HT-29 (cell line): ENCODE results near the gene TENT4B. TPM values are rescaled to one million over a fixed set of nuclear protein-coding genes. Genes with fewer than 3 reads are reported as not detected.

ENCODE experiments used
- DNase-seq: peaks from one replicate; pipeline ENCODE4 v3.0.0-alpha.2; 2015; ENCODE audit warnings: low spot score
- small RNA-seq: library from RNA; depleted of rRNA; stranded (forward); fragments of <200 nt; gene quantifications from one replicate; pipeline ENCODE3, GENCODE V24; 2014
- total RNA-seq: library from RNA; depleted of rRNA; stranded (reverse); fragments of >200 nt; shearing (Covaris generic); gene quantifications from 2 replicates; pipeline ENCODE4 v1.2.3, GENCODE V29; 2014; rRNA removed

The TENT4B gene
- total RNA-seq, 1 experiment from 2014 or later: 5.3 TPM

GRCh38 chr16:50270510-50271147 lies 117.5 kb downstream of the TENT4B start:
- no peak for DNase-seq

- no peak for DNase-seq
These were observed 118.3 kb downstream of the TENT4B start for GRCh38 chr16:50271148-50272041.

- DNase-seq: no peak
These were observed 119.0 kb downstream of the TENT4B start for GRCh38 chr16:50272111-50272571.

- no peak for DNase-seq
These were observed 119.7 kb downstream of the TENT4B start for GRCh38 chr16:50272687-50273381.

GRCh38 chr16:50273382-50273690 lies 120.2 kb downstream of the TENT4B start:
- DNase-seq: no peak

GRCh38 chr16:50273888-50274325 lies 120.8 kb downstream of the TENT4B start:
- DNase-seq: no peak

GRCh38 chr16:50274326-50275097 lies 121.4 kb downstream of the TENT4B start:
- DNase-seq: no peak

GRCh38 chr16:50275098-50275415 lies 122.0 kb downstream of the TENT4B start:
- no peak for DNase-seq

GRCh38 chr16:50275428-50276325 lies 122.6 kb downstream of the TENT4B start:
- no peak for DNase-seq

- DNase-seq: no peak
These were observed 123.2 kb downstream of the TENT4B start for GRCh38 chr16:50276326-50276640.

- no peak for DNase-seq
These were observed 123.9 kb downstream of the TENT4B start for GRCh38 chr16:50276801-50277555.

GRCh38 chr16:50278251-50278650 lies 125.1 kb downstream of the TENT4B start:
- no peak for DNase-seq

GRCh38 chr16:50279504-50279865 lies 126.4 kb downstream of the TENT4B start:
- no peak for DNase-seq

- DNase-seq: no peak
These were observed 127.8 kb downstream of the TENT4B start for GRCh38 chr16:50280932-50281331.

Small RNA genes lying within 50 kb of the gene (small RNA-seq; reads per million reads assigned to genes)
- gene RF00156 (0.65 reads per million), gene RPL10P14 (not detected)

Other genes with a start within 250 kb of the TENT4B start
- 4.4 and 5.4 TPM in 2 replicates for gene CNEP1R1, start 128.1 kb upstream of the TENT4B start, total RNA-seq
- 17.1 and 36.0 TPM in 2 replicates for gene HEATR3, start 87.3 kb upstream of the TENT4B start, total RNA-seq
- 1.0 and 1.1 TPM in 2 replicates for gene ADCY7, start 113.2 kb downstream of the TENT4B start, total RNA-seq
- gene BRD7, start 215.7 kb downstream of the TENT4B start, total RNA-seq: 50.0 and 62.7 TPM in 2 replicates